Measurements from ENCODE around the gene TEX26.

TEX26 gene

DNA sequence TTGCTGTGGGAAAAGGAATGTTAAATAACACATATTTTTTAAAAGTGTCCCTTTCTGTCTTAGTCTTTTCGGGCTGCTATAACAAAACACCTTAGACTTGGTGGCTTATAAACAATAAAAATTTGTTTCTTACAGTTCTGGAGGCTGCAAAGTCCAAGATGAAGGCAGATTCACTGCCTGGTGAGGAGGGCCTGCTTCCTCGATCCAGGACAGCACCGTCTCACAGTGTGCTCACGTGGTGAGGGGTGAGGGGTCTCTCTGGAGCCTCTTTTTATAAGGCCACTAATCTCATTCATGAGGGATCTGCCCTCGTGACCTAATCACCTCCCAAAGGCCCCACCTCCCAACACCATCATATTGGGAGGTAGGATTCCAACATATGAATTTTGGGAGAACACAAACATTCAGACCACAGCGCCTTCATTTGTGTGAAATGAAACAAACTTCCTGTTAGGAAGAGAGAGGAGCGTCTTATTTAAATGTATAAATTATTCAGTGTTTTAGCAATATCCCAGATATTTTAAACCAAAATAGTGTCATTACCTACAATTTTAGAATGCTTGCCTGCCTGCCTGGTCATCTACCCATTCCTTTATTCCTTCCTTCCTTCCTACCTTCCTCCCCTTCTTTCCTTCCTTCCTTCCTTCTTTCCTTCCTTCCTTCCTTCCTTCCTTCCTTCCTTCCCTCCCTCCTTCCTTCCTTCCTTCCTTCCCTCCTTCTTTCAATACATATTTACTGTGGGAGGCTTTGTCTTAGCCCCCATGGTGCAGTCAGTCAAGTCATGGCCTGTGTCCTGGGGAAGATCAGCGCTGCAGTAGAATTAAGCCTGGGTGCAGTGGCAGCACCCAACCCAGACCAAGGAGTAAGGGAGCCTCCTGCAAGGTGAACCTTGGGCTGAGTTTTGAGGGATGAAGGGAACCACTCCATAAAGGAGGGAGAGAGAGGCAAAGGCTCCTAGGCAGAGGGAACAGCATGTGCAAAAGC is 84.2 kb downstream of the TEX26 start:
- no peak for DNase-seq

DNA sequence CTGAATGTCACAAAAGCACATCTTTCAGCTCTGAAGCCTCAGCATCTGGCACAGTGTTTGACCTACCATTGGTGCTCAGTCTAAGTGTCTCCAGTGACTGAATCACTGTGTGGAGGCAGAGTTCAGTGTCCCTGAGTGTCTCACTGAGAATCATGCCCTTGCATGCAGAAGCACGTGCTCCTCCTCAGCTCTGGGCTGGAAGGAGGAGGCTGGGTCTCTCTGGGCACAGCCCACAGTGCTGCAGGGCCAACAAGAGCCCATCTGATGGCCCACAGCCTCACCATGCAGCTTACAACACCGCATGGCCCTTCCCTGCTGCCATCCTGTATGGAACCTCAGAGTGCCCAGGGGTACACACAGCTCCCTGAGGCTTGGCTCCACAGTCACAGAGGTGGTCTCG is 86.1 kb downstream of the TEX26 start:
- no peak for DNase-seq

DNA sequence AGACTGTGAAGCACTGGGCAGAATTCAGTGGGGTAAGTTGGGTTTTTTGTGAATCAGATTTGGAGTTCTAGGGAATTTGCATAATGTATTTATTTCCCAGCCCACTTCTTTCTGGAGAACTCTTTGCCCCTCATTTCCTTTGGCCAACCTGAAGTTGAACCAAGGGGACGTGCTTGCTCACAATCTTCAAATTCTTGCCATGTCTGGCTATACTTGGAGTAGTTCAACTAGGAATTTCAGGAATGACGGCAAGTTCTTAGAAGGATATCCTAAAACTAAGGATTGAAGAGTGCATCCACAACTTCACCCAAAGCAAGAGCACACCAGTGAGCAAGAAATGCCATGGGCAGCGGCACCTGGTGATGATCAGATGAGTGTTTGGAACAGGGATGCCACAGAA is 88.5 kb downstream of the TEX26 start:
- DNase-seq = no peak

DNA sequence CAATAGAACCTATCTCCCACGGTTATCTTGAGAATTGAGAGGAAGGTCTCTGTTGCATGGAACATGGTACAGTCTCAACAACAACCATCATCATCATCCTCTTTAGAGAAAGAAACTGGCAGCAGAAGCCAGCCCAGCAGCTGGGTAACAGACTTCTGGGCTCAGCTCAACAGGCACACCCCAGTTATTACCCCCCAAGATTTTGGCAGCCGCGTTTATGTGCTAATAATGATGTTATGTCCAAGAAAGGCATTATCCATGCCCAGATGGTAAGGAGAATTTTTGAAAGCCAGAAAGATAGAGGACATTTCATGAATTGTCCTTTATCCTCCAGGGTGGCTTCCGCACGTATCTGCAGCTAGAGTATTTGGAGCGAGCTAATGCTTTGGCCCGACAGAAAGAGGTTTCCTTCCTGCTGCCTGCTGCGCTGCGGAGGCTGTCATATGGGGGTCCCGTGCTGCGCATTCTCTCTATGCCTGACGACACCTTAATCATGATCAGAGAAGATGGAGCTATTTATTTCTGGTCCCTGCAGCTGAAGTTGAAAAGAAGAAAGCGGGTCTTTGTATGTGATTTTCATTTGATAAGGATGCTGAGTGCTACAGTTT is 89.9 kb downstream of the TEX26 start:
- DNase-seq = no peak

DNA sequence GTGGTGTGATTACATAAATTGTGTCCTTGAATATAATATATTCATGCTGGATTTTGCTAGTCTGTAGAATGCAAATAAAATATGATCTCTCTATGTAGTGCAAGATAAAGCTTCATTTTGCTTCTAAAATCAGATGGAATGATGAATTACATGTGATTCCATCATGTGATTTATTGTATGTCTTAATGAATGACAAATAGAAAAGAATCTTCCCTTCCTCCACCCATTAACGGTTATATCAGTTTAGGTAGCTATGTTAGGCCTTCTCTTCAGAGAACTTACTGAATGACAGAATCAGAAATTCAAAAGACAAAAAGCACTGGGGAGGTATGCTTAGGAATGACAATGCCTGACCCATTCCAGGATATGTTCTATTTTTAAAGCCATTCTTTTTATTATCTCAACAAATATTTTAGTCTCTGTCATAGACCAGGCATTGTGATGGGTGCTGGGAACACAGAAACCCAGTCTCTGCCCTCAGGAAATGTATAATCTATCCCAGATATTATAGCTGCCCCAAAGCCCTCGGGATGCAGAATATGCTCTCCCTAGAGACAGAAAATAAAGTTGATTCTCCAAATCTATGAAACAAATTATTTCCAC is 90.6 kb downstream of the TEX26 start:
- no peak for DNase-seq

Data from DMS 273 treated with DMSO at 0.1 percent for 48 hours (cell line).